ENCODE results near the gene WSCD2. TPM values are rescaled to one million over a fixed set of nuclear protein-coding genes. Genes with fewer than 3 reads are reported as not detected.

The WSCD2 gene
- polyA plus RNA-seq (2013, experiment 1 of 2) = 10.4 TPM
- polyA plus RNA-seq (2013, experiment 2 of 2) = 7.5 TPM

GRCh38 chr12:108129017-108129812, at the start of gene WSCD2:
TSS of gene WSCD2 (plus strand) at chr12:108129288. CDS start at chr12:108195833, 66,545 bp downstream.
- Histone ChIP-seq H3K9me3 (ENCODE audit: control insufficient read depth, low read length) (no peaks in the 10 kb centered on the region), H3K36me3 (ENCODE audit: control insufficient read depth, insufficient read depth, low read length) (no peaks in the 10 kb centered on the region), H3K4me3 (ENCODE audit: extremely low read depth, insufficient read depth, low read length, poor library complexity, severe bottlenecking) (peak within 1 kb of the TSS; percentile 39), H3K27ac (ENCODE audit: low read depth, low read length, severe bottlenecking) (no peak within 1 kb of the TSS), H3K4me1 (ENCODE audit: control insufficient read depth, insufficient read depth, low read length, poor library complexity, severe bottlenecking) (peaks cover 4% of the 10 kb centered on the region)
- 6 to 12% methylated on average over 31 to 63 of the region's 74 CpGs for WGBS, 2 experiments (ENCODE audit: insufficient coverage in 2 of 2)

GRCh38 chr12:108079721-108080120, 49.4 kb upstream of the WSCD2 start:
- Histone ChIP-seq H3K36me3 (ENCODE audit: control insufficient read depth, insufficient read depth, low read length) (no peaks in the 10 kb centered on the region), H3K9me3 (ENCODE audit: control insufficient read depth, low read length) (no peaks in the 10 kb centered on the region), H3K4me3 (ENCODE audit: extremely low read depth, insufficient read depth, low read length, poor library complexity, severe bottlenecking) (no peak overlapping the region), H3K27ac (ENCODE audit: low read depth, low read length, severe bottlenecking) (no peak overlapping the region), H3K4me1 (ENCODE audit: control insufficient read depth, insufficient read depth, low read length, poor library complexity, severe bottlenecking) (no peaks in the 10 kb centered on the region)
- WGBS, 2 experiments (ENCODE audit: insufficient coverage in 2 of 2) = 89 to 100% methylated on average over 1 of the region's 1 CpG

GRCh38 chr12:108080363-108080762, 48.7 kb upstream of the WSCD2 start:
- Histone ChIP-seq H3K36me3 (ENCODE audit: control insufficient read depth, insufficient read depth, low read length) (no peaks in the 10 kb centered on the region), H3K4me1 (ENCODE audit: control insufficient read depth, insufficient read depth, low read length, poor library complexity, severe bottlenecking) (no peaks in the 10 kb centered on the region), H3K9me3 (ENCODE audit: control insufficient read depth, low read length) (no peaks in the 10 kb centered on the region), H3K27ac (ENCODE audit: low read depth, low read length, severe bottlenecking) (no peak overlapping the region), H3K4me3 (ENCODE audit: extremely low read depth, insufficient read depth, low read length, poor library complexity, severe bottlenecking) (no peak overlapping the region)
- 86 to 91% methylated on average over 6 of the region's 7 CpGs for WGBS, 2 experiments (ENCODE audit: insufficient coverage in 2 of 2)

GRCh38 chr12:108082485-108082884, 46.6 kb upstream of the WSCD2 start:
- no peaks in the 10 kb centered on the region for H3K9me3 ChIP-seq (ENCODE audit: control insufficient read depth, low read length)

GRCh38 chr12:108087900-108088299, 41.2 kb upstream of the WSCD2 start:
- 83 to 100% methylated on average over 1 of the region's 1 CpG for WGBS, 2 experiments (ENCODE audit: insufficient coverage in 2 of 2)
- peaks cover 10% of the 10 kb centered on the region for H3K9me3 ChIP-seq (ENCODE audit: control insufficient read depth, low read length)
- no peak overlapping the region for H3K4me3 ChIP-seq (ENCODE audit: extremely low read depth, insufficient read depth, low read length, poor library complexity, severe bottlenecking)
- H3K4me1 ChIP-seq (ENCODE audit: control insufficient read depth, insufficient read depth, low read length, poor library complexity, severe bottlenecking) = no peaks in the 10 kb centered on the region
- H3K27ac ChIP-seq (ENCODE audit: low read depth, low read length, severe bottlenecking) = no peak overlapping the region
- H3K36me3 ChIP-seq (ENCODE audit: control insufficient read depth, insufficient read depth, low read length) = no peaks in the 10 kb centered on the region

More at GRCh38 chr12:108082485-108082884, 46.6 kb upstream of the WSCD2 start:
- no CpG with 5 or more reads among the region's 1 CpG for WGBS, 2 experiments (ENCODE audit: insufficient coverage in 2 of 2)
- Histone ChIP-seq H3K4me1 (ENCODE audit: control insufficient read depth, insufficient read depth, low read length, poor library complexity, severe bottlenecking) (no peaks in the 10 kb centered on the region), H3K36me3 (ENCODE audit: control insufficient read depth, insufficient read depth, low read length) (no peaks in the 10 kb centered on the region), H3K27ac (ENCODE audit: low read depth, low read length, severe bottlenecking) (no peak overlapping the region), H3K4me3 (ENCODE audit: extremely low read depth, insufficient read depth, low read length, poor library complexity, severe bottlenecking) (no peak overlapping the region)

GRCh38 chr12:108090107-108090899, 38.8 kb upstream of the WSCD2 start:
- no peak overlapping the region for H3K27ac ChIP-seq (ENCODE audit: low read depth, low read length, severe bottlenecking)
- H3K4me3 ChIP-seq (ENCODE audit: extremely low read depth, insufficient read depth, low read length, poor library complexity, severe bottlenecking) = no peak overlapping the region
- 68 to 77% methylated on average over 11 to 12 of the region's 13 CpGs for WGBS, 2 experiments (ENCODE audit: insufficient coverage in 2 of 2)
- H3K4me1 ChIP-seq (ENCODE audit: control insufficient read depth, insufficient read depth, low read length, poor library complexity, severe bottlenecking) = no peaks in the 10 kb centered on the region
- H3K9me3 ChIP-seq (ENCODE audit: control insufficient read depth, low read length) = peaks cover 10% of the 10 kb centered on the region
- H3K36me3 ChIP-seq (ENCODE audit: control insufficient read depth, insufficient read depth, low read length) = no peaks in the 10 kb centered on the region

- no peaks in the 10 kb centered on the region for H3K36me3 ChIP-seq (ENCODE audit: control insufficient read depth, insufficient read depth, low read length)
- 92 to 98% methylated on average over 7 of the region's 10 CpGs for WGBS, 2 experiments (ENCODE audit: insufficient coverage in 2 of 2)
- no peaks in the 10 kb centered on the region for H3K4me1 ChIP-seq (ENCODE audit: control insufficient read depth, insufficient read depth, low read length, poor library complexity, severe bottlenecking)
- H3K9me3 ChIP-seq (ENCODE audit: control insufficient read depth, low read length) = peaks cover 10% of the 10 kb centered on the region
- no peak overlapping the region for H3K27ac ChIP-seq (ENCODE audit: low read depth, low read length, severe bottlenecking)
- no peak overlapping the region for H3K4me3 ChIP-seq (ENCODE audit: extremely low read depth, insufficient read depth, low read length, poor library complexity, severe bottlenecking)
Measured at GRCh38 chr12:108090932-108091678, 38.0 kb upstream of the WSCD2 start.

- Histone ChIP-seq H3K9me3 (ENCODE audit: control insufficient read depth, low read length) (peaks cover 10% of the 10 kb centered on the region), H3K27ac (ENCODE audit: low read depth, low read length, severe bottlenecking) (no peak overlapping the region), H3K36me3 (ENCODE audit: control insufficient read depth, insufficient read depth, low read length) (no peaks in the 10 kb centered on the region), H3K4me1 (ENCODE audit: control insufficient read depth, insufficient read depth, low read length, poor library complexity, severe bottlenecking) (no peaks in the 10 kb centered on the region), H3K4me3 (ENCODE audit: extremely low read depth, insufficient read depth, low read length, poor library complexity, severe bottlenecking) (no peak overlapping the region)
- 64 to 100% methylated on average over 1 to 3 of the region's 4 CpGs for WGBS, 2 experiments (ENCODE audit: insufficient coverage in 2 of 2)
Measured at GRCh38 chr12:108091679-108092051, 37.4 kb upstream of the WSCD2 start.

GRCh38 chr12:108093209-108093608, 35.9 kb upstream of the WSCD2 start:
- H3K4me3 ChIP-seq (ENCODE audit: extremely low read depth, insufficient read depth, low read length, poor library complexity, severe bottlenecking) = no peak overlapping the region
- 77 to 87% methylated on average over 4 of the region's 4 CpGs for WGBS, 2 experiments (ENCODE audit: insufficient coverage in 2 of 2)
- peaks cover 4% of the 10 kb centered on the region for H3K9me3 ChIP-seq (ENCODE audit: control insufficient read depth, low read length)
- H3K4me1 ChIP-seq (ENCODE audit: control insufficient read depth, insufficient read depth, low read length, poor library complexity, severe bottlenecking) = no peaks in the 10 kb centered on the region
- no peak overlapping the region for H3K27ac ChIP-seq (ENCODE audit: low read depth, low read length, severe bottlenecking)
- H3K36me3 ChIP-seq (ENCODE audit: control insufficient read depth, insufficient read depth, low read length) = no peaks in the 10 kb centered on the region

GRCh38 chr12:108094056-108094649, 34.9 kb upstream of the WSCD2 start:
- no peaks in the 10 kb centered on the region for H3K4me1 ChIP-seq (ENCODE audit: control insufficient read depth, insufficient read depth, low read length, poor library complexity, severe bottlenecking)
- no peaks in the 10 kb centered on the region for H3K36me3 ChIP-seq (ENCODE audit: control insufficient read depth, insufficient read depth, low read length)
- H3K4me3 ChIP-seq (ENCODE audit: extremely low read depth, insufficient read depth, low read length, poor library complexity, severe bottlenecking) = no peak overlapping the region
- H3K9me3 ChIP-seq (ENCODE audit: control insufficient read depth, low read length) = no peaks in the 10 kb centered on the region
- no peak overlapping the region for H3K27ac ChIP-seq (ENCODE audit: low read depth, low read length, severe bottlenecking)
- WGBS, 2 experiments (ENCODE audit: insufficient coverage in 2 of 2) = 88% methylated on average over 2 of the region's 2 CpGs; no CpG with 5 or more reads in 1 of the 2 experiments
